Neural progenitor cell (in vitro differentiated cells): ENCODE data around the gene SMIM45.

Experiments used
- CTCF ChIP-seq: fragments of 200-600 bp; sonication (generic); IDR thresholded peaks from 2 replicates; pipeline ENCODE4 v1.5.1; 2017; ENCODE audit warnings: antibody characterized with exemption, mild to moderate bottlenecking
- EZH2 ChIP-seq: fragments of 200-600 bp; sonication (generic); IDR thresholded peaks from 2 replicates; pipeline ENCODE4 v1.6.1; 2017; ENCODE audit warnings: antibody characterized with exemption, mild to moderate bottlenecking, moderate library complexity

- TF ChIP-seq EZH2 (no peak), CTCF (no peak)
Measured at GRCh38 chr22:41979423-41980250, 27.7 kb downstream of the SMIM45 start.
